Measurements from ENCODE around the gene ASIC4.

DNA sequence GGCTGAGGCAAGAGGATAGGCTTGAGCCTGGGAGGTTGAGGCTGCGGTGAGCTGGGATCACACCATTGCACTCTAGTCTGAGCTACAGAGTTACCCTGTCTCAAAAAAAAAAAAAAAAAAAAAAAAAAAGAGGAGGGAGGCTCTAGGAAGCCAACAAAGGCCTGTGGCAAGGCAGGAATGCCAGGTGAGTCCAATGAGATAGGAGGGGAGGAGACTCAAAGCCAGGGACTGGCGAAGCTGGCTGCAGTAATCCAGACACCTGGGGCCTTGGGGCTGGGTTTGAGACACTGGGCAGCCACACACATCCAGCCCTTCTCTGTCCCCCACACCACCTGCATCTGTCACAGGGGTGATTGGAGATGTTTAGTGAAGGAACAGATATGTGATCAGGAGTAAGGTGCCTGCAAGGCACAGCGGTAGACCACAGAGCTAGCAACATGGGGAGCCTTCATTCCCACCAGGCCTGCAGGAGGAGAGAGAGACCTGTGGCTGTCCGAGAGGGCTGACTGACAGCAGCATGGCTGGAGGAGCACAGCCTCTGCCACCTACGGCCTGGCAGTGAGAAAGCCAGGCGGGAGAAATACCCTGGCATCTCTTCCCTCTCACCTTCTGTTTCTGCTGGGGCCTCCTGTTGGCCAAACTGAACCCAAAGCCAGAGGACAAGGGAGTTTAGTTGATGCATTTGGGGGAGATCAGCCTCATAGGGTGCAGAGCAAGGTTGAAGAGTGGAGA, 19.8 kb downstream of the ASIC4 start:
- TF ChIP-seq, protein P1, sequence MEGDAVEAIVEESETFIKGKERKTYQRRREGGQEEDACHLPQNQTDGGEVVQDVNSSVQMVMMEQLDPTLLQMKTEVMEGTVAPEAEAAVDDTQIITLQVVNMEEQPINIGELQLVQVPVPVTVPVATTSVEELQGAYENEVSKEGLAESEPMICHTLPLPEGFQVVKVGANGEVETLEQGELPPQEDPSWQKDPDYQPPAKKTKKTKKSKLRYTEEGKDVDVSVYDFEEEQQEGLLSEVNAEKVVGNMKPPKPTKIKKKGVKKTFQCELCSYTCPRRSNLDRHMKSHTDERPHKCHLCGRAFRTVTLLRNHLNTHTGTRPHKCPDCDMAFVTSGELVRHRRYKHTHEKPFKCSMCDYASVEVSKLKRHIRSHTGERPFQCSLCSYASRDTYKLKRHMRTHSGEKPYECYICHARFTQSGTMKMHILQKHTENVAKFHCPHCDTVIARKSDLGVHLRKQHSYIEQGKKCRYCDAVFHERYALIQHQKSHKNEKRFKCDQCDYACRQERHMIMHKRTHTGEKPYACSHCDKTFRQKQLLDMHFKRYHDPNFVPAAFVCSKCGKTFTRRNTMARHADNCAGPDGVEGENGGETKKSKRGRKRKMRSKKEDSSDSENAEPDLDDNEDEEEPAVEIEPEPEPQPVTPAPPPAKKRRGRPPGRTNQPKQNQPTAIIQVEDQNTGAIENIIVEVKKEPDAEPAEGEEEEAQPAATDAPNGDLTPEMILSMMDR (IDR thresholded peaks at IDR 0.05), result no peak
- TF ChIP-seq POLR2A (IDR thresholded peaks at IDR 0.05; ENCODE audit: low read length) (no peak), TFCP2L1 (CRISPR knock-in tag; IDR thresholded peaks at IDR 0.05) (no peak), ZNF302 (CRISPR knock-in tag; IDR thresholded peaks at IDR 0.05) (no peak), RFX5 (IDR thresholded peaks at IDR 0.05) (no peak), MAX (IDR thresholded peaks at IDR 0.05) (no peak), RCOR1 (IDR thresholded peaks at IDR 0.05; ENCODE audit: low read depth, low read length) (no peak), CHD2 (IDR thresholded peaks at IDR 0.05; ENCODE audit: low read length, partially characterized antibody) (no peak), MYC (IDR thresholded peaks at IDR 0.05; ENCODE audit: borderline replicate concordance, low read length) (no peak)
